ENCODE measurements around the gene RAD51D.

- TF ChIP-seq CTCF (IDR thresholded peaks at IDR 0.05), result no peak
- TF ChIP-seq POLR2A (IDR thresholded peaks at IDR 0.05), result no peak
These were observed 62.2 kb downstream of the RAD51D start for GRCh38 chr17:35057332-35057915.
